ENCODE measurements around the gene VAC14.

Gene VAC14

DNA sequence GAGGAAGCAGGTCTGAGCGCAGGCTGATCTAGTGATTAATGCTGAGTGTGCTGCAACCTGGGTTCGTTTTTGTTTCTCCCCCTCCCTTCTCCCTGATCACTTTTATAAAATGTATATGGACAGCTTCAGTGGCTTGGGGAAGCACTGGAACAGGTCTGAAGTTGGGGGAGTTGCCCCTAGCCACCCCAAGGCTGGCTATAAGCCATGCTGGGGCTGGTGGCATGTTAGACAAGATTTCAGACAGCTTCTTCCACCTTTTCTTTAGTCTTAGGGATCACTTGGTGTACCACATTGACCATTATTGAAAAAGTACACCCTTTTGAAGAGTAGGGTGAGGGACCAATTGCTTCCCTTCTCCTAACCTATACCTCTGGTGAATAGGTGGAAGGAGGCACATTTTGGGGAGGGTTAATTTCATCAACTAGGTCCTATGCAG lies 3.8 kb upstream of the VAC14 start:
- TF ChIP-seq EGR1 (IDR thresholded peaks at IDR 0.05) (no peak), RAD21 (IDR thresholded peaks at IDR 0.05; ENCODE audit: low read depth) (no peak), TEAD4 (IDR thresholded peaks at IDR 0.05) (no peak), EP300 (IDR thresholded peaks at IDR 0.05; ENCODE audit: borderline replicate concordance) (no peak), CEBPB (IDR thresholded peaks at IDR 0.05) (no peak), YY1 (IDR thresholded peaks at IDR 0.05; ENCODE audit: low read depth) (no peak), CREB1 (IDR thresholded peaks at IDR 0.05; ENCODE audit: low read depth) (no peak), TCF12 (IDR thresholded peaks at IDR 0.05; ENCODE audit: low read depth) (no peak), NFIC (IDR thresholded peaks at IDR 0.05) (no peak), FOXM1 (IDR thresholded peaks at IDR 0.05; ENCODE audit: borderline replicate concordance, low read depth) (no peak), TAF1 (IDR thresholded peaks at IDR 0.05; ENCODE audit: low read depth) (no peak), ZBTB7A (IDR thresholded peaks at IDR 0.05; ENCODE audit: low read depth) (no peak)
- TF ChIP-seq, protein P1, sequence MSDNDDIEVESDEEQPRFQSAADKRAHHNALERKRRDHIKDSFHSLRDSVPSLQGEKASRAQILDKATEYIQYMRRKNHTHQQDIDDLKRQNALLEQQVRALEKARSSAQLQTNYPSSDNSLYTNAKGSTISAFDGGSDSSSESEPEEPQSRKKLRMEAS (IDR thresholded peaks at IDR 0.05) = no peak
- TF ChIP-seq, protein P2, sequence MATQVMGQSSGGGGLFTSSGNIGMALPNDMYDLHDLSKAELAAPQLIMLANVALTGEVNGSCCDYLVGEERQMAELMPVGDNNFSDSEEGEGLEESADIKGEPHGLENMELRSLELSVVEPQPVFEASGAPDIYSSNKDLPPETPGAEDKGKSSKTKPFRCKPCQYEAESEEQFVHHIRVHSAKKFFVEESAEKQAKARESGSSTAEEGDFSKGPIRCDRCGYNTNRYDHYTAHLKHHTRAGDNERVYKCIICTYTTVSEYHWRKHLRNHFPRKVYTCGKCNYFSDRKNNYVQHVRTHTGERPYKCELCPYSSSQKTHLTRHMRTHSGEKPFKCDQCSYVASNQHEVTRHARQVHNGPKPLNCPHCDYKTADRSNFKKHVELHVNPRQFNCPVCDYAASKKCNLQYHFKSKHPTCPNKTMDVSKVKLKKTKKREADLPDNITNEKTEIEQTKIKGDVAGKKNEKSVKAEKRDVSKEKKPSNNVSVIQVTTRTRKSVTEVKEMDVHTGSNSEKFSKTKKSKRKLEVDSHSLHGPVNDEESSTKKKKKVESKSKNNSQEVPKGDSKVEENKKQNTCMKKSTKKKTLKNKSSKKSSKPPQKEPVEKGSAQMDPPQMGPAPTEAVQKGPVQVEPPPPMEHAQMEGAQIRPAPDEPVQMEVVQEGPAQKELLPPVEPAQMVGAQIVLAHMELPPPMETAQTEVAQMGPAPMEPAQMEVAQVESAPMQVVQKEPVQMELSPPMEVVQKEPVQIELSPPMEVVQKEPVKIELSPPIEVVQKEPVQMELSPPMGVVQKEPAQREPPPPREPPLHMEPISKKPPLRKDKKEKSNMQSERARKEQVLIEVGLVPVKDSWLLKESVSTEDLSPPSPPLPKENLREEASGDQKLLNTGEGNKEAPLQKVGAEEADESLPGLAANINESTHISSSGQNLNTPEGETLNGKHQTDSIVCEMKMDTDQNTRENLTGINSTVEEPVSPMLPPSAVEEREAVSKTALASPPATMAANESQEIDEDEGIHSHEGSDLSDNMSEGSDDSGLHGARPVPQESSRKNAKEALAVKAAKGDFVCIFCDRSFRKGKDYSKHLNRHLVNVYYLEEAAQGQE (IDR thresholded peaks at IDR 0.05; ENCODE audit: low read depth) = no peak
- TF ChIP-seq, protein P3, sequence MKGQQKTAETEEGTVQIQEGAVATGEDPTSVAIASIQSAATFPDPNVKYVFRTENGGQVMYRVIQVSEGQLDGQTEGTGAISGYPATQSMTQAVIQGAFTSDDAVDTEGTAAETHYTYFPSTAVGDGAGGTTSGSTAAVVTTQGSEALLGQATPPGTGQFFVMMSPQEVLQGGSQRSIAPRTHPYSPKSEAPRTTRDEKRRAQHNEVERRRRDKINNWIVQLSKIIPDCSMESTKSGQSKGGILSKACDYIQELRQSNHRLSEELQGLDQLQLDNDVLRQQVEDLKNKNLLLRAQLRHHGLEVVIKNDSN (IDR thresholded peaks at IDR 0.05) = no peak

DNA sequence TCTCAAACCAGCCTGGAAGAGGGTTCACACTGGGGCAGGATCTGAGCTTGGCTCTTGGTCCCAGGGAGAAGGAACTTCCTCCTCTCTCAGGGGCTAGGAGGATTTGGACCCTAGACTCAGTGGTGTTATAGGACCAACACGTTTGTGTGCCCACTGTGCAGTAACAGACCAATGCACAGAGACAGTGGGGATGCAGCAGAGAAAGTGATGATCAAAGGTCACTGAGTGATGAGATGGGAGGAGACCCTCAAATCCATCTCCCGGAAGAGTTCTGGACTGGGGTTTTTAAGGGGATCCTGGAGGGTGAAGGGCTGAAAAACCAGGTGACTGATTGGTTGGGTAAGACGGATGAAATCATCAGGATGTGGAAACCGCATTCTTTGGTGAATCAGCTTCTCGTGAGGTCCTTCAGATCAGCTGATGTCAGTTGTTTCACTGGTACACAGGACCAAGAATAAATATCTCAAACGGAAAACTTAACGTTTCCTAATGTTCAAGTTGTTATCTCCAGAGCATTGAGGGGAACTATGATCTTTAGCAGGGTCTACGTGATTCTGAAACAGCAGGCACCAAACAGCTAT lies 3.3 kb upstream of the VAC14 start:
- TF ChIP-seq TCF12 (IDR thresholded peaks at IDR 0.05; ENCODE audit: low read depth) = no peak
- TF ChIP-seq, protein P1 (IDR thresholded peaks at IDR 0.05) = no peak
- TF ChIP-seq, protein P2 (IDR thresholded peaks at IDR 0.05; ENCODE audit: low read depth) = no peak

DNA sequence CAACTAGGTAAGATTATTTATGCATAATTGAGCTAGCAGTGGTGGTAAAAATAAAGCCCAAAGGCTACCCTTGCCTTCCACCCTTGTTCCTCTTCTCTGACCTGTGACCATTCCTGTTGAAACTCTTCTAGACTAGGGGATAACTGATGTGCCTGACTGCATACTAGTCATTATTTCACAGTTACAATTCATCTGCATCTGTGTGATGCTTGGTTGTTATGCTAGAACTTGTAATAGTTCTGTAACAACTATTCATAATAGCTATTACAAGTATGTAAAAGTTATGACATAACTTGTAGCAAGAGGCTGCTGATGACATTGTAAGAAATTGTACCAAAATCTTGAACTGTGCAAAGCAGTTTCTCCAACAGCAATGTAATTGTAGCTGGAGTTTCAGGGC lies 2.4 kb upstream of the VAC14 start:
- no peak for TF ChIP-seq ZBTB7A (IDR thresholded peaks at IDR 0.05; ENCODE audit: low read depth)
- no peak for TF ChIP-seq CREB1 (IDR thresholded peaks at IDR 0.05; ENCODE audit: low read depth)
- no peak for TF ChIP-seq TAF1 (IDR thresholded peaks at IDR 0.05; ENCODE audit: low read depth)
- no peak for TF ChIP-seq RAD21 (IDR thresholded peaks at IDR 0.05; ENCODE audit: low read depth)
- TF ChIP-seq YY1 (IDR thresholded peaks at IDR 0.05; ENCODE audit: low read depth) = no peak
- TF ChIP-seq EP300 (IDR thresholded peaks at IDR 0.05; ENCODE audit: borderline replicate concordance) = no peak
- no peak for TF ChIP-seq TEAD4 (IDR thresholded peaks at IDR 0.05)
- TF ChIP-seq, protein P1 (IDR thresholded peaks at IDR 0.05) = no peak
- TF ChIP-seq, protein P3 (IDR thresholded peaks at IDR 0.05) = no peak
- no peak for TF ChIP-seq TCF12 (IDR thresholded peaks at IDR 0.05; ENCODE audit: low read depth)
- TF ChIP-seq NFIC (IDR thresholded peaks at IDR 0.05) = no peak
- TF ChIP-seq CEBPB (IDR thresholded peaks at IDR 0.05) = no peak
- TF ChIP-seq, protein P2 (IDR thresholded peaks at IDR 0.05; ENCODE audit: low read depth) = no peak
- no peak for TF ChIP-seq FOXM1 (IDR thresholded peaks at IDR 0.05; ENCODE audit: borderline replicate concordance, low read depth)

DNA sequence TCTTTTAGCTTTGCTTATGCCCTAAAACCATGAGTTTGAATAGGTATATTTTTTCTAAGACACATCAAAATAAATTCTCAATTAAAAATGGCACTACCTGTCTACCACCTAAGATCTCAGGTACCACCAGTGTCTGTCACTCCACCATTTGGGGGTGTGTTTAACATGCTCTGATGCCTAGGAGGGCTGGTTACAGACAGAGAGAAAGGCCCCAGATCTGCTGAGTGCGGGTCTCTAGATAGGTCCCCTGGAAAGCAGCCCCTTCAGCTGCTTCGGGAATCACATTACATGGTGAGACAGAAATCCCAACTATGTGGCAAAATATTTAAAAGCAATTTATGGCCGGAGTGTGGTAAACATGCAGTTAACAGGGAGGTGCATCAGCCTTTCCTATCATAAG lies 653 bp upstream of the VAC14 start:
- TF ChIP-seq, protein P3 (IDR thresholded peaks at IDR 0.05) = no peak
- TF ChIP-seq TAF1 (IDR thresholded peaks at IDR 0.05; ENCODE audit: low read depth) (no peak), CEBPB (IDR thresholded peaks at IDR 0.05) (no peak)
